NCI-H526 treated with DMSO at 0.1 percent for 48 hours (cell line): Measurements from ENCODE around the gene RPS15A.
"Not testable (repeated sequence)": the region's sequence is repeated elsewhere in the genome, so short reads cannot be mapped to it uniquely, and the experiment has no call there.

Experiments
- DNase-seq: peaks from one replicate; lab custom pipeline; 2025; lab: John Stamatoyannopoulos, UW

The RPS15A gene

GRCh38 chr16:18742870-18743269 is 47.3 kb downstream of the RPS15A start:
- DNase-seq = not testable (repeated sequence)

- not testable (repeated sequence) for DNase-seq
These were observed 50.1 kb downstream of the RPS15A start for GRCh38 chr16:18740027-18740426.

DNA sequence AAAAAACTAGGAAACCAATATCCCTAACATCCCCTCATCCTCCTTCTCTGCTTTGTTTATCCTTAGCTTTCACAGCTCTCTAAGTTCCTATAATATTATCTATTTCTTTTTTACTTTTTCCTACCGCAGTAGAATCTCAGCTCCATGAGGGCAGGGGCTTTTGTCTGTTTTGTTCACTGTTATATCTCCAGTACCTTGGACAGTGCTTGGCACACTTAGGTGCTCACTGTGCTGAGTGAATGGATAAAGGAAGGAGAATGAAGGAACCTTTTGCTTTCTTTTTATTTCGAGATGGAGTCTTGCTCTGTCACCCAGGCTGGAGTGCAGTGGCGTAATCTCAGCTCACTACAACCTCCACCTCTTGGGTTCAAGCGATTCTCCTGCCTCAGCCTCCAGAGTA is 51.4 kb downstream of the RPS15A start:
- DNase-seq = not testable (repeated sequence)

DNA sequence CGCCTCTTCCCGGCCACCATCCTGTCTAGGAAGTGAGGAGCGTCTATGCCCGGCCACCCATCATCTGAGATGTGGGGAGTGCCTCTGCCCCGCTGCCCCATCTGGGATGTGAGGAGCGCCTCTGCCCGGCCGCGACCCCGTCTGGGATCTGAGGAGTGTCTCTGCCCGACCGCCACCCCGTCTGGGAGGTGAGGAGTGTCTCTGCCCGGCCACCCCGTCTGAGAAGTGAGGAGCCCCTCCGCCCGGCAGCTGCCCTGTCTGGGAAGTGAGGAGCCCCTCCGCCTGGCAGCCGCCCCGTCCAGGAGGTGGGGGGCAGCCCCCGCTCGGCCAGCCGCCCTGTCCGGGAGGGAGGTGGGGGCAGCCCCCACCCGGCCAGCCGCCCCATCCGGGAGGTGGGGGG is 55.9 kb downstream of the RPS15A start:
- not testable (repeated sequence) for DNase-seq
